ENCODE measurements around the gene DBNL.

DBNL gene

GRCh38 chr7:44079331-44080021 lies 35.0 kb downstream of the DBNL start:
- no peak for DNase-seq

GRCh38 chr7:44080118-44080517 lies 35.6 kb downstream of the DBNL start:
- no peak for DNase-seq

GRCh38 chr7:44080686-44081265 lies 36.3 kb downstream of the DBNL start:
- DNase-seq, result no peak

GRCh38 chr7:44081266-44081748 lies 36.8 kb downstream of the DBNL start:
- DNase-seq, result no peak

GRCh38 chr7:44082541-44083207 lies 38.2 kb downstream of the DBNL start:
- DNase-seq, result peak; percentile 93

- DNase-seq, result no peak
Measured at GRCh38 chr7:44083796-44084195, 39.3 kb downstream of the DBNL start.

- no peak for DNase-seq
Measured at GRCh38 chr7:44084701-44085100, 40.2 kb downstream of the DBNL start.

- DNase-seq, result no peak
Measured at GRCh38 chr7:44085546-44085945, 41.0 kb downstream of the DBNL start.

GRCh38 chr7:44086627-44087026 lies 42.1 kb downstream of the DBNL start:
- no peak for DNase-seq

GRCh38 chr7:44087911-44088838 lies 43.7 kb downstream of the DBNL start:
- DNase-seq, result no peak

- DNase-seq, result no peak
Measured at GRCh38 chr7:44093102-44093641, 48.7 kb downstream of the DBNL start.

- DNase-seq, result no peak
Measured at GRCh38 chr7:44094365-44094764, 49.9 kb downstream of the DBNL start.

- no peak for DNase-seq
Measured at GRCh38 chr7:44094883-44095592, 50.5 kb downstream of the DBNL start.

GRCh38 chr7:44095781-44096180 lies 51.3 kb downstream of the DBNL start:
- no peak for DNase-seq

- no peak for DNase-seq
Measured at GRCh38 chr7:44096326-44096881, 51.9 kb downstream of the DBNL start.

GRCh38 chr7:44097064-44097932 lies 52.8 kb downstream of the DBNL start:
- DNase-seq, result no peak

GRCh38 chr7:44098092-44099068 lies 53.9 kb downstream of the DBNL start:
- no peak for DNase-seq

GRCh38 chr7:44099669-44100068 lies 55.2 kb downstream of the DBNL start:
- no peak for DNase-seq

All from retina (tissue), 1 donor.